ENCODE results near the gene MAGOH.
"Not testable (repeated sequence)": the region's sequence is repeated elsewhere in the genome, so short reads cannot be mapped to it uniquely, and the experiment has no call there.

MAGOH gene

GRCh38 chr1:53285546-53285945, 47.2 kb upstream of the MAGOH start:
- H2BK120ac ChIP-seq (ENCODE audit: low read depth, low read length), result no peak overlapping the region

DNA sequence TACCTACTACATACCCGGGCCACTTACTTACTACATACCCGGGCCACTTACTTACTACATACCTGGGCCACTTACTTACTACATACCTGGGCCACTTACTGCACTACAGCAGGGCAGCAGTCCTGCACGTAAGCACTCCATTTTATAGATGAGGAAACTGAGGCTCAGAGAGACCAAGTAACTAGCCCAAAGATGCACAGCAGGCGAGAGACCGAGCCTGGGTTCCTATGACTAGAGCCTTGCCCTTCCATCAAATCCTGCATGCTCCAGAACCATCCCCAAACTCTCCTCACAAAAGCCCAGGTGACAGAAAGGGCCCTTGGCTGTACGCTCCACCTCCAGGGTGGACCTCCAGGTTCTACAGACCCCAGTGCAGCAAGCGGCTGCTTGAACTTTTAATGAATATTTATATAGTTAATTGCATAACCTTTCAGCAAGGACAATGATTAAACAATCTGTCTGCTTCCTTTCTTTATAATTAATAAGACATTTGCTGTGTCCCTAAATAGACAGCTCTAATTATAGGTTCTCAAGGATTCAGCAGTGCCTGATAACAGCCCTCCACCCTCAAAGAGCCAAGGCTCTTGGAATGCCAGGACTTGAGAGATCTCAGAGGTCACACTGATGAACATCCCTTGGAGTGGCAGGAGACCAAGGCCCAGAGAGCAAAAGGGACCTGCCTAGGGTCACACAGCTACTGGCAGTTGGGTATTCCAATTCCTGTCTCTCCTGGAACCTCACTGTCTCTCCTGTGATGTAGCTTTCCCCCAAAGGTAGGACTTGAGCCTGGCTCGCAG, 46.1 kb upstream of the MAGOH start:
- Histone ChIP-seq H2AK5ac (ENCODE audit: low read depth, low read length) (no peak overlapping the region), H2BK5ac (ENCODE audit: low read length) (no peak overlapping the region), H3K27me3 (ENCODE audit: control insufficient read depth in 3 of 3, insufficient read depth in 3 of 3, low read depth in 1 of 3, low read length in 3 of 3) (peaks cover 0 to 2% (median 0%) of the 10 kb centered on the region in 3 experiments), H3K4ac (ENCODE audit: low read length) (no peak overlapping the region), H3K4me3 (ENCODE audit: low read length in 2 of 2) (no peak overlapping the region), H3K14ac (ENCODE audit: low read length) (no peak overlapping the region), H2BK15ac (ENCODE audit: low read length) (no peak overlapping the region), H3K36me3 (replicated peaks in 1 of 2; ENCODE audit: control insufficient read depth in 2 of 2, insufficient read depth in 2 of 2, low read length in 2 of 2) (peaks cover 23 to 81% of the 10 kb centered on the region in 2 donors), H3K27ac (replicated peaks; ENCODE audit: low read length) (no peak overlapping the region), H4K91ac (ENCODE audit: low read depth, low read length, poor library complexity) (no peak overlapping the region), H3K4me2 (ENCODE audit: insufficient read depth, low read length, poor library complexity, severe bottlenecking) (no peak overlapping the region), H4K8ac (ENCODE audit: low read depth, low read length) (no peak overlapping the region), H3K23ac (ENCODE audit: low read depth, low read length, poor library complexity) (no peak overlapping the region), H2BK120ac (ENCODE audit: low read depth, low read length) (no peak overlapping the region), H3K4me1 (ENCODE audit: control insufficient read depth in 2 of 2, insufficient read depth in 1 of 2, low read depth in 1 of 2, low read length in 2 of 2) (peaks cover 21 to 23% of the 10 kb centered on the region in 2 donors), H3K9me3 (replicated peaks in 1 of 2; ENCODE audit: control insufficient read depth in 2 of 2, insufficient read depth in 1 of 2, low read depth in 1 of 2, low read length in 2 of 2) (peaks cover 0 to 2% of the 10 kb centered on the region in 2 donors), H3K79me1 (ENCODE audit: low read depth, low read length) (no peaks in the 10 kb centered on the region), H2BK12ac (ENCODE audit: low read length) (no peak overlapping the region), H3K18ac (ENCODE audit: low read length) (no peak overlapping the region), H2AFZ (ENCODE audit: low read length) (no peak overlapping the region), H3K9ac (ENCODE audit: low read depth, low read length, poor library complexity) (no peak overlapping the region)
- DNase-seq (ENCODE audit: low spot score), result no peak
- WGBS, 2 donors (ENCODE audit: extremely low coverage in 2 of 2, insufficient read length in 2 of 2, insufficient replicate concordance in 1 of 2), result no CpG with 5 or more reads among the region's 8 CpGs

More at GRCh38 chr1:53285546-53285945, 47.2 kb upstream of the MAGOH start:
- Histone ChIP-seq H3K79me1 (ENCODE audit: low read depth, low read length) (no peaks in the 10 kb centered on the region), H2AFZ (ENCODE audit: low read length) (no peak overlapping the region), H3K18ac (ENCODE audit: low read length) (no peak overlapping the region), H2BK12ac (ENCODE audit: low read length) (no peak overlapping the region), H3K4me3 (ENCODE audit: low read length in 2 of 2) (no peak overlapping the region), H4K8ac (ENCODE audit: low read depth, low read length) (no peak overlapping the region), H3K9me3 (replicated peaks in 1 of 2; ENCODE audit: control insufficient read depth in 2 of 2, insufficient read depth in 1 of 2, low read depth in 1 of 2, low read length in 2 of 2) (peaks cover 0 to 2% of the 10 kb centered on the region in 2 donors), H3K27ac (replicated peaks; ENCODE audit: low read length) (no peak overlapping the region), H2BK5ac (ENCODE audit: low read length) (no peak overlapping the region), H2AK5ac (ENCODE audit: low read depth, low read length) (no peak overlapping the region), H3K9ac (ENCODE audit: low read depth, low read length, poor library complexity) (peak overlapping the region; percentile 5), H3K14ac (ENCODE audit: low read length) (no peak overlapping the region), H3K4me2 (ENCODE audit: insufficient read depth, low read length, poor library complexity, severe bottlenecking) (no peak overlapping the region), H2BK15ac (ENCODE audit: low read length) (no peak overlapping the region), H3K27me3 (ENCODE audit: control insufficient read depth in 3 of 3, insufficient read depth in 3 of 3, low read depth in 1 of 3, low read length in 3 of 3) (peaks cover 0 to under 1% (median 0%) of the 10 kb centered on the region in 3 experiments), H3K4me1 (ENCODE audit: control insufficient read depth in 2 of 2, insufficient read depth in 1 of 2, low read depth in 1 of 2, low read length in 2 of 2) (peaks cover 25 to 30% of the 10 kb centered on the region in 2 donors), H3K23ac (ENCODE audit: low read depth, low read length, poor library complexity) (no peak overlapping the region), H3K4ac (ENCODE audit: low read length) (no peak overlapping the region), H4K91ac (ENCODE audit: low read depth, low read length, poor library complexity) (no peak overlapping the region), H3K36me3 (replicated peaks in 1 of 2; ENCODE audit: control insufficient read depth in 2 of 2, insufficient read depth in 2 of 2, low read length in 2 of 2) (peaks cover 21 to 74% of the 10 kb centered on the region in 2 donors)
- no peak for DNase-seq (ENCODE audit: low spot score)
- WGBS, 2 donors (ENCODE audit: extremely low coverage in 2 of 2, insufficient read length in 2 of 2, insufficient replicate concordance in 1 of 2), result no CpG with 5 or more reads among the region's 5 CpGs

GRCh38 chr1:53283156-53283555, 44.8 kb upstream of the MAGOH start:
- not testable (repeated sequence) for H3K4me3 ChIP-seq (ENCODE audit: low read length in 2 of 2); H3K27ac ChIP-seq (replicated peaks; ENCODE audit: low read length); H4K8ac ChIP-seq (ENCODE audit: low read depth, low read length); H3K14ac ChIP-seq (ENCODE audit: low read length); DNase-seq (ENCODE audit: low spot score); H3K9me3 ChIP-seq (replicated peaks in 1 of 2; ENCODE audit: control insufficient read depth in 2 of 2, insufficient read depth in 1 of 2, low read depth in 1 of 2, low read length in 2 of 2); H4K91ac ChIP-seq (ENCODE audit: low read depth, low read length, poor library complexity); H3K4me2 ChIP-seq (ENCODE audit: insufficient read depth, low read length, poor library complexity, severe bottlenecking); H2AK5ac ChIP-seq (ENCODE audit: low read depth, low read length); H3K4ac ChIP-seq (ENCODE audit: low read length); H2BK12ac ChIP-seq (ENCODE audit: low read length); H3K23ac ChIP-seq (ENCODE audit: low read depth, low read length, poor library complexity); H2AFZ ChIP-seq (ENCODE audit: low read length); H3K18ac ChIP-seq (ENCODE audit: low read length); H2BK120ac ChIP-seq (ENCODE audit: low read depth, low read length); H2BK5ac ChIP-seq (ENCODE audit: low read length); H3K9ac ChIP-seq (ENCODE audit: low read depth, low read length, poor library complexity); H3K27me3 ChIP-seq (ENCODE audit: control insufficient read depth in 3 of 3, insufficient read depth in 3 of 3, low read depth in 1 of 3, low read length in 3 of 3); H3K79me1 ChIP-seq (ENCODE audit: low read depth, low read length); H2BK15ac ChIP-seq (ENCODE audit: low read length)
- Histone ChIP-seq H3K36me3 (replicated peaks in 1 of 2; ENCODE audit: control insufficient read depth in 2 of 2, insufficient read depth in 2 of 2, low read length in 2 of 2) (peaks cover 22 to 75% of the 10 kb centered on the region in 2 donors), H3K4me1 (ENCODE audit: control insufficient read depth in 2 of 2, insufficient read depth in 1 of 2, low read depth in 1 of 2, low read length in 2 of 2) (peaks cover 10 to 12% of the 10 kb centered on the region in 2 donors)
- WGBS, 2 donors (ENCODE audit: extremely low coverage in 2 of 2, insufficient read length in 2 of 2, insufficient replicate concordance in 1 of 2), result no CpG with 5 or more reads among the region's 12 CpGs

GRCh38 chr1:53281133-53281532, 42.8 kb upstream of the MAGOH start:
- Histone ChIP-seq H3K9me3 (replicated peaks in 1 of 2; ENCODE audit: control insufficient read depth in 2 of 2, insufficient read depth in 1 of 2, low read depth in 1 of 2, low read length in 2 of 2) (peaks cover 0 to 2% of the 10 kb centered on the region in 2 donors), H3K18ac (ENCODE audit: low read length) (no peak overlapping the region), H4K8ac (ENCODE audit: low read depth, low read length) (no peak overlapping the region), H3K23ac (ENCODE audit: low read depth, low read length, poor library complexity) (no peak overlapping the region), H3K36me3 (replicated peaks in 1 of 2; ENCODE audit: control insufficient read depth in 2 of 2, insufficient read depth in 2 of 2, low read length in 2 of 2) (peaks cover 34 to 72% of the 10 kb centered on the region in 2 donors), H3K27ac (replicated peaks; ENCODE audit: low read length) (no peak overlapping the region), H3K4me3 (ENCODE audit: low read length in 2 of 2) (no peak overlapping the region), H3K79me1 (ENCODE audit: low read depth, low read length) (no peaks in the 10 kb centered on the region), H3K14ac (ENCODE audit: low read length) (no peak overlapping the region), H2AK5ac (ENCODE audit: low read depth, low read length) (no peak overlapping the region), H2BK120ac (ENCODE audit: low read depth, low read length) (no peak overlapping the region), H3K4ac (ENCODE audit: low read length) (no peak overlapping the region), H3K27me3 (ENCODE audit: control insufficient read depth in 3 of 3, insufficient read depth in 3 of 3, low read depth in 1 of 3, low read length in 3 of 3) (peaks cover 0 to 2% (median 0%) of the 10 kb centered on the region in 3 experiments), H2AFZ (ENCODE audit: low read length) (no peak overlapping the region), H2BK5ac (ENCODE audit: low read length) (no peak overlapping the region), H2BK12ac (ENCODE audit: low read length) (no peak overlapping the region), H4K91ac (ENCODE audit: low read depth, low read length, poor library complexity) (no peak overlapping the region), H2BK15ac (ENCODE audit: low read length) (no peak overlapping the region), H3K4me2 (ENCODE audit: insufficient read depth, low read length, poor library complexity, severe bottlenecking) (no peak overlapping the region), H3K9ac (ENCODE audit: low read depth, low read length, poor library complexity) (no peak overlapping the region), H3K4me1 (ENCODE audit: control insufficient read depth in 2 of 2, insufficient read depth in 1 of 2, low read depth in 1 of 2, low read length in 2 of 2) (no peaks in the 10 kb centered on the region)
- WGBS, 2 donors (ENCODE audit: extremely low coverage in 2 of 2, insufficient read length in 2 of 2, insufficient replicate concordance in 1 of 2), result no CpG with 5 or more reads among the region's 9 CpGs
- no peak for DNase-seq (ENCODE audit: low spot score)

Measured in neuronal stem cell (in vitro differentiated cells).